Superior temporal gyrus (tissue), 1 donor: ENCODE data around the gene TKTL1.

Source experiments
- DNase-seq: peaks from one replicate; pipeline ENCODE4 v3.0.0-alpha.2; 2016; ENCODE audit errors: extremely low spot score

TKTL1 gene

DNA sequence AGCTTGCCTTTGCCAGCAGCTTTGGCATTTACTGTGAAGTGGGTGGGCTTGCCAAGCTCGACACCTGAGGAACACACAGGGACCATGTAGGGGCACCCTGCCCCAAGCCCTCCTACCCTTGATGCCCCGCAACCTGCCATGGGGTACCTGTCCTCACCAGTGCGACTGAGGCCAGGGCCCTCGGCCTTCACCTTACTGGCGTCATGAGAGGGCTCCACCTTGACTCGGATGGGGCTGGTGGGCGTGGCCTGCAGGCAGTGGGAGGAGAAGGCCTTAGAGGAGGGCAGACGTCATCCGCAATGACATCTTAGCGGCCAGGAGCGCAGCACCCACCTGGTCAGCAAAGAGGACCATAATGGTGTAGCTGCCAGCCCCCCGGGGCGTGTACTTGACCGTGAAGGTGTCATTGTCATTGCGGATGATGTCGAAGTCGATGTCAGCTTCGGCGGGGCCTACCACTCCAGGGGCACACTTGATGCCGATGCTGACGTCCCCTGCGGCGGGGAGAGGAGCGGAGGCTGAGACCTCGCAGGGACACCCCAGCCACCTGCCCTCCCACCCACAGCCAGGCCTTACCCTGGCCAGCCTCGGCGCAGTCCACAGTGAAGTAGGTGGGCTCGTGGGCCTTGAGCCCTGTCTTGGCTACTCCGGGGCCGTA is 66.6 kb downstream of the TKTL1 start:
- DNase-seq, result no peak

GRCh38 chrX:154363706-154364439 is 68.3 kb downstream of the TKTL1 start:
- no peak for DNase-seq

DNA sequence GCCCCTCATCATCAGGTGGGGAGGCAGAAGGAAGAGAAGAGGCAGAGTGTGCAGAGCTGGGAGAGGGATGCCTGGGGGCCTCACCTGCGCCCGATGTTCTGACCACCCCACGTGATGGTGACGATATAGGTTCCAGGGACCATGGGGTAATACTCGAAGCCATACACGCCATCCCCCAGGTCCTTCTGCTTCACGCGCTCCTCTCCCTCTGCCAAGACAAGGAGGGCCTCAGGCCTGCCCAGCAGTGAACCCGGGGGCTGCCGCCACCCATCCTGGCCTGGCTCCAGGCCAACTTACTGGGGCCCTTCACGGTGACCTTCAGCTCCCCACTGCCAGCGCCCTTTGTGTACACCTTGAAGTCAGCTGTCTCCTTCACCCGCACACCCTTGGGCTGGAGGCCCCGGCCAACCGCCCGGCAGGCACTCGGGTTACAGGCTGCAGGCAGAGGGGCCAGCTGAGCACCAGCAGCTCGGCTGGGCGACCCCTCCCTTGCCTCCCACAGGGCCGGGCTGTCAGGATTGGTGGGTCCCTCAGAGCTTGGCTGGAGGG is 69.5 kb downstream of the TKTL1 start:
- no peak for DNase-seq

- DNase-seq, result no peak
These were observed 70.5 kb downstream of the TKTL1 start for GRCh38 chrX:154365997-154366665.

DNA sequence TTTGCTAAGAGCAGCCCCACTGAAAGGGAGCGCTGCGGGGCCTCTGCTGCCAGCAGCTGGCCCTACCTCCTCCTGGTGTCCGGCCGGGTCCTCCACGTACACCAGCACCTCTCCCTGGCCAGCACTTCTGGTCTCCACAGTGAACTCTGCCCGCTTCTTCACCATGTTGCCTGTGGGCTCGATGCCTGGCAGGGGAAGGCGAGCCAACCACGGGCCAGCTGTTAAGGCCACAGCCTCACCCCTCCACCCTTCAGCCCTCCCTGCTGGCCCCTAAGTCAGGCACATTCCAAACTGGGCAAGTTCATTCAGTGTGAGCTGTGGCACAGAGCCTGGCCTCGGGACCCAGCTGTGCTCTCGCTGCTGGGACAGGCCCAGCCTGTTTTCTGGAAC is 71.1 kb downstream of the TKTL1 start:
- DNase-seq, result no peak

GRCh38 chrX:154367474-154368308 is 72.1 kb downstream of the TKTL1 start:
- no peak for DNase-seq

DNA sequence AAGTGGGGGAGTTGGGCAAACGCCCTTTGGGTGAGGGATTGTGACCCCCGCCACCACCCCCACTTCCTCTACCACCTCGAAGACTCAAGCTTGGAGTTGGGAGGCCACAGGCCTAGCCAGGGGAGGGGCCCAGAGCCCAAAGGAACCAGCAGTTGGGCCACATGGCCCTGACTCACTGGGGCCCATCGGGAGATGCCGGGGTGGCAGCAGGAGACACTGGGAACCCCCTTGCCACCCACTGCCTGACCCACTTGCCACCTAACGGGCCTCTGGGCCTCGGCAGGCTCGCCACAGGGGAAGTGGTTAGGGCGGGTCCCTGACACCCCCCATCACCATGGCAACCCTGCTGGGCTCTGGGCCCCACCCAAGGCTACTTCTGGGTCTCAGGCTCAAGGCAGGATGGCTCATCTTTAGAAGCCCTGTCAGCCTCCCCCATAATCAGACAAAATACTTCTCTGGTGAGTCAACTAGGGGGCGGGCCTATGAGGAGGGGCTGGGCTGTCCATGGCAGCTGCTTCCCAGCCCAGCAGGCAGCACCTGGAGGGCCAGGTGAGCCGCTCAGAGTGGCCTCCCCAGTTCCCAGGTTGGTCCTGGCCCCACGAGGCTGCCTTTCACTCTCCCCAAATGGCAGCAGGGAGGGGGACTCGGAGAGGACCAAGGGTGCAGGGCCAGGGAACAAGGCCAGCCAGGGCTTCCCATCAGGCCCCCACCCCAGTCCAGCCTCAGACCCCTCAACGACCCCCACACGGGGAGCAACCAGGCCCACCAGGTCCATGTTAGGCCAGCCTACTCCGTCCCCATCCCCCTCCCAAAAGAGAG is 73.2 kb downstream of the TKTL1 start:
- no peak for DNase-seq

GRCh38 chrX:154369449-154370299 is 74.1 kb downstream of the TKTL1 start:
- no peak for DNase-seq

DNA sequence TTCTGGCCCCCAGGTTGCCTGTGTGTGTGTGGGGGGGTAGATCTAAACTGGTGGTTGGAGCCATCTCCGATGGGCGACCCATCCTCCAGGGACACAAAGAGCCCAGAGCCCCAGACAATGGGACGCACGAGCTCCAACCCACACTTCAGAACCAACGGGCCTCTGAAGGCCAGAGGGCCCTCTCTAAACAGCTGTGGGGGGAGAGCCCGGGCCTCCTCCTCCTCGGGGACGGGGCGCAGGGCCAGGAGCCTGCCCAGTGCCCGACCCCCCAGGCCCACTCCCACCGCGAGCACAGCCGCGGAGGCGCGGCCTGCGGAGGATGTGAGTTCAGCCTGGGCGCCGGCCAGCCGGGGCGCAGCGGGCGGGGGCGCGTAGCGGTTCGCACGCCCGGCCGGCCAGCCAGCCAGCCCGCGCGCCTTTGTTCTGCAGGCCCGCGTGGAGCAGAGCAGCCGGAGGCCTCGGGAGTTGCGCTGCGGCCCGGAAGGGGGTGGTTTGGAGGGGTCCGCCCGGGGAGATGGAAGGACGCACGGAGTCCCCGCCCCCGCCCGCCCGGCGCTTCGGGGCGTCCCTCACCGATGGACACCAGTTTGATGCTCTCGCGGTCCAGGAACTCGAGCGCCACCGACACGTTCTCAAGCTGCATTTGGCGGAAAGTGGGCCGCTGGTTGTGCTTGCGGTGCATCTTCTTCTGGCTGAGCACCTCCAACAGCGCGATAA is 74.9 kb downstream of the TKTL1 start:
- DNase-seq, result no peak

GRCh38 chrX:154371017-154371788 is 75.6 kb downstream of the TKTL1 start:
- peak; percentile 80 for DNase-seq

DNA sequence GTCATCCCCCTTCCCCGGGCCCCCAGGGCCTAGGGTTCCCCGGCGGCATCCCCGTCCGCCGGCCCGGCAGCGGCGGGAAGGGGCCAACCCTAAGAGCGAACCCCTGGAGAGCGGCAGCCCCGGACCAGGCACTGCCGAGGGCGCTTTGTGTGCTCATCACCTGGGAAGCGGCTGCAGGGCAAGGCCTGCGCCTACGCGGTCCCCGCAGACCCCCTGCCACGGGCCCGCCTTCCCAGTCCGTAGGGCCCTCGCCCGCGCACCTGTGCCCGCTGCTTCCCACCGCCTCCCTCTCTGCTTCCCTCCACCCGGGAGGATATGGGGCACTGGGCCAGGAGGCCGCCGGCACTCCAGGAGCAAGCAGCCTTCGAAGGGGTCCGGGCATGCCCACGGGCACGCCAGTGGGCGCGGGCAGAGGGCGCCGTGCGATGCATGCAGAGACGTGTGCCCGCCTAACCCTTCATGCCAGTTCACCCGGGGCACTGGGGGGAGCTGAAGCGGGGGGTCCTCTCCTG is 76.2 kb downstream of the TKTL1 start:
- DNase-seq, result no peak

- no peak for DNase-seq
These were observed 77.0 kb downstream of the TKTL1 start for GRCh38 chrX:154372612-154373022.

GRCh38 chrX:154373340-154374306 is 78.0 kb downstream of the TKTL1 start:
- peak; percentile 72 for DNase-seq

DNA sequence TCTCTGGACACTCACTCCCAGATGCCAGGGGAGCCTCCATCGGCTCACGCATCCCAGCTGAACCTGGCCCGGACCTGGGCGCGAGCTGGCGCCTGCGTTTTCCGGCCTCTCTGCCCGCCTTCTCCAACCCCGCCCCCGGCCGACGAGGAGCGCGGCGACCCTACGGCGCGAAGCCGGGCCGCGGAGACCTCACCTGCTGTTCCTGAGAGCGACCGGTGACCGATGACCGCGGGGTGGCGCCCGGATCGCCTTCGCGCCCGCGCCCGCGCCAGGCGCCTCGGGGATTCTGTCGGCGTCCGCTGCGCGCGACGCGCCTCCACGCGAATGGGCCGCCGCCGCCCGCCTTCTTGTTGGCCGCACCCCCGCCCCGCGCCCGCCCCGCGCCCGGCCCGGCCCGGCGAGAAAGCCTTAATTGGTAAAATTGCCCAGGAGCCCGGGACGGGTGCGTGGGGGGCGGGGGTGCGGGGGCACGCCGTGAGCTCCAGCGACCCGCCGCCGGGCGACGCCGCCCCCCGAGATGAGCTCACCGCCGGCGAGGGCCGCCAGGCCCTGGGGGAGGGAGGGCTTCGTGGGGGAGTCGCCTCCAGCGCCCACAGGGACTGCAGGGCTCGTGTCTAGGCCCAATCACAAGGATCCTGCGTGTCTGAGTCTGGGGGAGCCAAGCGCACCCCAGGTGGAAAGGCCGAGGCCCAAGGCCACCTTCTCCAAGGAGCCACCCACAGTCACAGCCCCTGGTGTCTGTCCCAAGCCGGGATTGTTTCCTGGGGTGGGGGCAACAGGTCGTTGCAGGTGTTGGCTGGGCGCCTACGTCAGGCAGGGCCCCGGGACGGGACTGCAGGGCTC is 78.9 kb downstream of the TKTL1 start, which contains the start of gene FLNA:
TSS of gene FLNA (minus strand) at position 322 of the 843 bp plus-strand sequence. CDS start 3,389 bp downstream, outside the sequence.
- no peak for DNase-seq

DNA sequence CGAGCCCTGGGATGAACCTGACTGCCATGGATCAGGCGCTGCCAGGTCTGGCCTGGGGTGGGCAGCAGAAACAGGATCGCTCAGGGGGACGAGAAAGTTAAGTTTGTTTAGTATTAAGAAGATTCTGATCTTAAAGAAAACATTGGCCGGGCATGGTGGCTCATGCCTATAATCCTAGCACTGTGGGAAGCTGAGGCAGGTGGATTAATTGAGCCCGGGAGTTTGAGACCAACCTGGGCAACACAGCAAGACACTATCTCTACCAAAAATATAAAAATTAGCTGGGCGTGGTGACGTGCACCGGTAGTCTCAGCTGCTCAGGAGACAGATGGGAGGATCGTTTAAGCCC is 79.5 kb downstream of the TKTL1 start:
- DNase-seq, result no peak

DNA sequence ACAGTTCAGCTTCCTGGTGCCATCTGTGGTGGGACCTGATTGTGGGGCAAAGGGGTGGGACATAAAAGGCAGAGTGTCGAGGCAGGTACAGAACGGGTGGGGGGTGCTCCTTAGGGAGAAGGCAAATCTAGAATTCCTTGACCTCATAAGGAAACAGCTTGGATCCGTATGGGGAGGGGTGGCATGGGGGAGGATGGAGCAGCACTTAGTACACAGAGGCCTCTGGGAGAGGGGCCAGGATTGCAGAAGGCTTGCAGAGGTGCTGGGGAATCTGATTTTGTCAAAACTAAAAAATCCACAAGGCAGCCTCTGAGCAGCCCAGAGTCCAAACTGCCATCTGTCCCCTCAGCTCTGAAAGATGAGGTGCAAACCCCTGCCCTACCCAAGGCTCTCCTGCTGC is 81.2 kb downstream of the TKTL1 start:
- no peak for DNase-seq
